ENCODE data around the gene DSCAM.

DSCAM gene

GRCh38 chr21:40016234-40016633 is 830.7 kb downstream of the DSCAM start:
- DNase-seq (ENCODE audit: low read depth in 2 of 2, low spot score in 1 of 2) = no peak

GRCh38 chr21:40015818-40016217 is 831.1 kb downstream of the DSCAM start:
- no peak for DNase-seq (ENCODE audit: low read depth in 2 of 2, low spot score in 1 of 2)

- DNase-seq (ENCODE audit: low read depth in 2 of 2, low spot score in 1 of 2) = no peak
Observed at GRCh38 chr21:40014394-40014793, 832.6 kb downstream of the DSCAM start.

- DNase-seq (ENCODE audit: low read depth in 2 of 2, low spot score in 1 of 2) = no peak
Observed at GRCh38 chr21:40013001-40013735, 833.8 kb downstream of the DSCAM start.

GRCh38 chr21:40011371-40011770 is 835.6 kb downstream of the DSCAM start:
- DNase-seq (ENCODE audit: low read depth in 2 of 2, low spot score in 1 of 2) = no peak

- DNase-seq (ENCODE audit: low read depth in 2 of 2, low spot score in 1 of 2) = no peak
Observed at GRCh38 chr21:40002978-40003377, 844.0 kb downstream of the DSCAM start.

- DNase-seq (ENCODE audit: low read depth in 2 of 2, low spot score in 1 of 2) = no peak
Observed at GRCh38 chr21:39984286-39984991, 862.5 kb downstream of the DSCAM start.

GRCh38 chr21:39980241-39980820 is 866.6 kb downstream of the DSCAM start:
- no peak for DNase-seq (ENCODE audit: low read depth in 2 of 2, low spot score in 1 of 2)

GRCh38 chr21:39979321-39979720 is 867.6 kb downstream of the DSCAM start:
- no peak for DNase-seq (ENCODE audit: low read depth in 2 of 2, low spot score in 1 of 2)

- DNase-seq (ENCODE audit: low read depth in 2 of 2, low spot score in 1 of 2) = no peak
Observed at GRCh38 chr21:39976800-39977199, 870.2 kb downstream of the DSCAM start.

- DNase-seq (ENCODE audit: low read depth in 2 of 2, low spot score in 1 of 2) = no peak
Observed at GRCh38 chr21:39972976-39973770, 873.8 kb downstream of the DSCAM start.

- DNase-seq (ENCODE audit: low read depth in 2 of 2, low spot score in 1 of 2) = no peak
Observed at GRCh38 chr21:39972471-39972870, 874.5 kb downstream of the DSCAM start.

- DNase-seq (ENCODE audit: low read depth in 2 of 2, low spot score in 1 of 2) = no peak
Observed at GRCh38 chr21:39971956-39972355, 875.0 kb downstream of the DSCAM start.

GRCh38 chr21:39969691-39970364 is 877.1 kb downstream of the DSCAM start:
- no peak for DNase-seq (ENCODE audit: low read depth in 2 of 2, low spot score in 1 of 2)

- no peak for DNase-seq (ENCODE audit: low read depth in 2 of 2, low spot score in 1 of 2)
Observed at GRCh38 chr21:39968010-39968409, 878.9 kb downstream of the DSCAM start.

- no peak for DNase-seq (ENCODE audit: low read depth in 2 of 2, low spot score in 1 of 2)
Observed at GRCh38 chr21:39966786-39967185, 880.2 kb downstream of the DSCAM start.

- DNase-seq (ENCODE audit: low read depth in 2 of 2, low spot score in 1 of 2) = no peak
Observed at GRCh38 chr21:39965026-39965425, 881.9 kb downstream of the DSCAM start.

GRCh38 chr21:39961251-39961650 is 885.7 kb downstream of the DSCAM start:
- no peak for DNase-seq (ENCODE audit: low read depth in 2 of 2, low spot score in 1 of 2)

Data from stimulated activated CD8-positive, alpha-beta memory T cell treated with anti-CD3 and anti-CD28 coated beads, Interleukin-4, amount 100 ng/mL, for 1 hour (primary cell).